Embryonic facial prominence (tissue), 1 donor: ENCODE results near the gene PACRG.

Source experiments
- DNase-seq: peaks from one replicate; pipeline ENCODE4 v3.0.0-alpha.2; 2016; ENCODE audit errors: extremely low spot score

The PACRG gene

DNA sequence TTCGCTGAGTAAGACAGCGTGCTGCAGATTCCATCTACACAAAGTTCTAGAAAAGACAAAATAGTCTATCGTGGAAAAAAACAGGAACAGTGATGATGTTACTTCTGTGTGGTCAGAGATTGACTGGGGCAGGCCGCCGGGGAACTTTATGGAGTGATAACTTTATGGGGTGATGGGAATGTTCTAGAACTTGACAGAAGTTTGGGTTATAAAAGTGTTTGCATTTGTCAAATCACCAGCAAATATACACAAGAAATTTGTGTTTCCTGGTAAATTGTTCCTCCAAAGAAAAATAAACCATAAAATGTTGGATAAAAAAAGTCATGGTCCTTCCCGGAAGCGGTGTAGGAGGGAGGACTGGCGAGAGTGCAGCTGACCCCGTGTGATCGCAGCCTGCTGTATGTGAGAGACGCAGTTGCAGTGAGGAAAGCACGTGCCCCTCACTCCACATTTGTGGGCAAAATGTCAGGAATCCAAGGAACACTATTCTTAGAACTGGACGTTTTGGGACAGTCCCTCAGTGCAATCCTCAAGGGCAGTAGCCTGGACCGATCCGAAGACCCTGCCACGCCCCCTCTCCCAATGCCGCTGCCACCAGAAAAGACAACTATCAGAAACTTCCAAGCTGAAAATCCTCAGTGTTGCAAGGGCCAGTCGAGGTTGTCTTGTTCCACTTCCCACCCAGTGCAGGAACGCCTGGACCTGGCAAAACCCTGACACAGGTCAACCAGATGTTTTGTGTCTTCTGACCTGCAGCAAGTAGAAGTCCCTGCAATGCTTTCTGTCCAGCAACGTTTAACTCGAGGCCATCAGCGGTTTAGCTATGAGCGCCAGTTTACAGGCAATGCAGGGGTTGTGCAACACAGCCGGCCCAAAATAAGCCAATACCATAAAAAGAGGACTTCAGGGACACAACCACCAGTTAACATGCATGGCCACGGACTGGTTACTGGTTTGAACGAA lies 606.2 kb downstream of the PACRG start:
- no peak for DNase-seq

DNA sequence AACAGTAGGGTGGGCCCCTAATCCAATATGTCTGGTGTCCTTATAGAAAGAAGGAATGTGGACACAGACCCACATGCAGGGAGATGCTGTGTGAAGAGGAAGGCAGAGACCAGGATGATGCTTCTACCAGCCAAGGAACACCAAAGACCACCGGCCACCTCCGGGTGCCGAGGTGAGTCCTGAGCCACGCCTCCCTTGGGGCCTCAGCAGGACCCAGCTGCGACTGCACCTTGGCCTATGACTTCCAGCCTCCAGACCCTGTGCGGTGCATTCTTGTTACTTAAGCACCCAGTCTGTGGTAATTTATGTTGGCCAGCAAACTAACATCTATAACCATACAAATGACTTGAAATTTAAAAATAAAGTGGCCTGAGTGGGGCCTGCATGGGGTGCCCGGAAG lies 607.3 kb downstream of the PACRG start:
- no peak for DNase-seq

GRCh38 chr6:163335671-163336545 lies 608.1 kb downstream of the PACRG start:
- no peak for DNase-seq

DNA sequence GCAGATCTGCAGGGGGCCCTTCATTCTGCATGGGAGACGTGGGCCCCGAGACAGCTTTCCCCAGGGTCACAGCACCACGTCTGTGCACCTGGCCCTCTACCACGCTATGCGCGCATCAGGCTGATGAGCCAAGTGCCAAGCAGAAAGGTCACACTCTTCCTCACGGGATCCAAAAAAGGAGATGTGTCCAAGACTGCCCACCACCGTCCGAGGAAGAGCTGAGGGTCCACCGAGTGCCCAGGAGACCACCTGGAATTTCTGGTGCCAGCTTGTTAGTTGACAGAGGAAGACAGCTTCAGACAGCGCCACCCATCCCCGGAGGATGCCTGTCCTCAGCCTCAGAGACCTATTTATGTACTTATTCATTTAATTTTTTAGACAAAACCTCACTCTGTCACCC lies 609.2 kb downstream of the PACRG start:
- DNase-seq, result no peak

DNA sequence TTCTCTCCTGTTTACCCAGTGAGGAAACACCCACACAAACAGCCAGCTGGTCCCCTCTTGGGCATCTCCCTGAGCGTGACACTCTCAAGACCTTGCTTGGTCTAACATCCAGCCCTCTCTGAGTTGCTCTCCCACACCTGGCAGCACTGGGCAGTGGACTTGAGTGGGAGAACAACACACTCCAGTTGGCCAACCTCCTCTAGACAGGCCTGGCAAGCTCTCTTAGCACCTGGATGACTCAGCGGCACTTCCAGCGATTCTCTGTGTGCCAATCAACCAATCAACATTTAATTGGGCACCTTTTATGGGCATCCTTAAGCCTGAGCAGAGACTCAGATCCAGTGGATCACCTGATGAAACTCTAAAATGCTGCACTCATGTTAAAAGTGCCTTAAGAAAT lies 610.2 kb downstream of the PACRG start:
- no peak for DNase-seq

DNA sequence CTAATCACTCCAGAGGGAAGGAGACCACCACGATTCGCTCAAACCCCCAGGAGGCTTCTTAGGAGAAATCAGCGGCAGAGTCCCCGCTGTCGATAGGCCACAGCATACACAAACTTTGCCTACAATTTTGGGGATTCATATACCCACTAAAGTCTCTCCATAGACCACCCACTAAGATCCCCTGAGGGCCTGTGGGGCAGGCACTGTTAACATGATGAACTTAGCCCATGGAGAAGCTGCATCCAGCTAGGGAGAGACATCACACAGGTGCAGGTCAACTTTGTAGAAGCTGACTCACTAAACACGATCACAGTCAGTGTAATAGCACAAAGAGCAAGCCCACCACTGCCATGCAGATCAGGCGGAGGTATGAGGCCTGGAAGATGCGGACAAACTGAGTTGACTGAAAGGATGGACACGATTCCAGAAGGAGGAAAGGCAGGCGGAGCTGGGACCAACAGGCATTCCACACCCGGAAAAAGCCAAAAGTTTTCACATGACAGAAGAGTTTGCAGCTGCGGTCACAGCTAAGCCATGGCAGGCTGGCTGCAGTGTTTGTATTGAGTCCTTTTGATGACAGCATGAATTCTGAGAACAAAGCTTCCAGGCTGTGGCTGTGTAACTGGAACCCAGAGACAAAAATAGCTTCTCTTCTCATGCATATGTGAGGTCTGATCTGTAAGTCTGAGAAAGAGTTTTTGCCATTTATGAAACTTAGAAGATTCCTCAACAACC lies 611.1 kb downstream of the PACRG start:
- DNase-seq, result peak; percentile 82

GRCh38 chr6:163339466-163339865 lies 611.7 kb downstream of the PACRG start:
- no peak for DNase-seq

- DNase-seq, result no peak
Measured at GRCh38 chr6:163340201-163340887, 612.6 kb downstream of the PACRG start.

- DNase-seq, result no peak
Measured at GRCh38 chr6:163341224-163342061, 613.7 kb downstream of the PACRG start.

GRCh38 chr6:163342571-163343539 lies 615.1 kb downstream of the PACRG start:
- DNase-seq, result no peak

- no peak for DNase-seq
Measured at GRCh38 chr6:163343609-163344008, 615.8 kb downstream of the PACRG start.

DNA sequence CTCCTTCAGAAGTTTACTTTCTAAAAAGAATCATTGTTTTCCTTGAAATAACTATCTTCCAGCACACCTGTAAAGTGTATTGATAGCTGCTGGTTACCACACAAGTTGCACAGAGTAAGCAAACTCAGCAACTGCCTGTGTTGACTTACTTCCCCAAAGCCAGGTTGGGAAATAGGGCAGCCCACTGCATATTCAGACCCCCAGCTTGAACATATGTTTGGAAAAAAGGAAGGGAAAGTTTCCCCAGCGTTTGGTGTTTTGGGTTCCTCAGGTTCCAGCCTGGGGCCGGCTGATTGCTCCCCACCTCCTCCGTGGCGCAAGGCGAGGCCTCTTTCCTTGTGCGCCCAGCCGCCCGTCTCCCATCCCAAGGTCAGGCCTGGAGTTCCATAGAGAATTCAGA lies 616.6 kb downstream of the PACRG start:
- DNase-seq, result no peak

- DNase-seq, result no peak
Measured at GRCh38 chr6:163345931-163346330, 618.2 kb downstream of the PACRG start.

DNA sequence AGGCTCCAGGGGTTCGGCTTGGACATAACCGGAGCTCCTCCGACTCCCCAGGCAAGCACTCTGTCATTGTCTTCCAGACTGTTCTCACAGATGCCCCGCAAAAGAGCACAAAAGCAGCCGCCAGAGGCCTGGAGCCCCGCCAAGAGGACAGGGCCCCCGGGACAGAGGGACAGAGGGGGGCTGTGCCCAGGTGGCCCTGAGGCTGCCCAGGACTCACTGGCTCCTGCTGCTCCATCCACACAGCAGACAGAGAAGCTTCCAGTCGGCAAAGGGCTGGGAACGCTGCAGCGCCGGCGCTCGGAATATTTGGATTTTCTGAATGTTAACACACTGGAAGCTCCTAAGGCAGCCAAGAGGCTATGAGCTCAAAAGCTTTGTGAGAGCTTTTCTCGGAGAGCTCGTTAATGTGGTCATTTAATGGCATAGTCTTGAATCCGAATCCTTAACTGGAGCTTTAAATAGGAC lies 618.8 kb downstream of the PACRG start:
- no peak for DNase-seq

GRCh38 chr6:163347021-163347446 lies 619.3 kb downstream of the PACRG start:
- DNase-seq, result no peak

DNA sequence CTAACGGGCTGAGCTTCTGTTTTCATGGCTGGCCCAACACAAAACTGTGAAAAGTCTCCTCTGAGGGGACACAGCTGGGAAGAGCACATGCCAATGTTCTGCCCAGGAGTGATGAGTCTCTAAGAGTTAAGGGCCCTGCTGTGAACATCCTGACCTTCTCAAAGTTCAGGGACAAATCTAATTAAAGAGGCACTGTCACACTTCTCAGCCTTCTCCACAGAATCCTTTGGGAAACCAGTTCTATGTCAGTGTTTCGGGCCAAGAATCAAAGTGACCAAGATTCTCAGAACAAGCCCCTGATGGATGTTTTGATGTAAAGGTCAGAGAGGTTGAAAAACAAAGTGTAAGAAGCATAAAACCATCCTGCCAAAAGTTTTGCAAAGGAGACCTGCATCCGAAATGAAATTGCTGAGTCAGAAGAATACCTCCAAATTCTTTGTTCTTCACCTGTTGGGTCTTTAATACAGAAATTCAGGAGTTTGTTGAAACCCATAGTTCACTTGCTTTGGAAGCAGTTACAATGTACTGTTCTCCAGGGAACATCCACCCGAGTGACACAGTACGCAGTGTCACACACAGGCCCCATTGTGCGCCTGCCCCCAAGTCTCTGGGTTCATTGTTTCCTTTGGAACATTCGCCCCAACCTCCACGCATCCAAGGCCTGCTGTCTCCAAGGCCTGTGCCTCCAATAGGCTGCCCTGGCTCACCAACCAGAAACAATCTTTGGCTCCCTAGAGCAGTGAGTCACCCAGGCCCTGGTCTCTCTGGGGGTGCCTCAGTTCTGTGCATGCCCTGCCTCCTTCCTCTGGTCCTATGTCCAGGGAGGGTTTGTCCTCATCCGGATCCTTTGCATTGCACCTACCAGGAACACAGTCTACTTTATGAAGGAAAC lies 621.3 kb downstream of the PACRG start:
- no peak for DNase-seq

GRCh38 chr6:163349696-163350095 lies 621.9 kb downstream of the PACRG start:
- no peak for DNase-seq

- DNase-seq, result no peak
Measured at GRCh38 chr6:163351013-163351412, 623.2 kb downstream of the PACRG start.
